Adipose tissue (tissue), 3 donors: ENCODE results near the gene ZNF710. TPM values are rescaled to one million over a fixed set of nuclear protein-coding genes. Genes with fewer than 3 reads are reported as not detected.
"Not testable (repeated sequence)": the region's sequence is repeated elsewhere in the genome, so short reads cannot be mapped to it uniquely, and the experiment has no call there.

Experiments
- H3K27ac ChIP-seq: one replicate; pipeline ENCODE4 v1.5.1; 2013; ENCODE audit warnings: low read depth, low read length
- WGBS, 3 donors: extraction: QIAGEN DNeasy Blood & Tissue Kit; methylation state at CpG; one replicate each; pipeline ENCODE4 v1.1.7; 2013; 5-methylcytosine and 5-hydroxymethylcytosine counted together
- polyA plus RNA-seq, 3 donors: library from polyadenylated mRNA; stranded (reverse); fragments of 200-250 nt; gene quantifications; one replicate each; pipeline ENCODE4 v1.2.3, GENCODE V29; 2013
- donor health status: healthy with polysubstance abuse.
- donor health status: Bipolar disorder and iron deficiency.
- donor health status: healthy.

The ZNF710 gene
- polyA plus RNA-seq, 3 donors = 4.5 to 75.8 (median 4.9) TPM

DNA sequence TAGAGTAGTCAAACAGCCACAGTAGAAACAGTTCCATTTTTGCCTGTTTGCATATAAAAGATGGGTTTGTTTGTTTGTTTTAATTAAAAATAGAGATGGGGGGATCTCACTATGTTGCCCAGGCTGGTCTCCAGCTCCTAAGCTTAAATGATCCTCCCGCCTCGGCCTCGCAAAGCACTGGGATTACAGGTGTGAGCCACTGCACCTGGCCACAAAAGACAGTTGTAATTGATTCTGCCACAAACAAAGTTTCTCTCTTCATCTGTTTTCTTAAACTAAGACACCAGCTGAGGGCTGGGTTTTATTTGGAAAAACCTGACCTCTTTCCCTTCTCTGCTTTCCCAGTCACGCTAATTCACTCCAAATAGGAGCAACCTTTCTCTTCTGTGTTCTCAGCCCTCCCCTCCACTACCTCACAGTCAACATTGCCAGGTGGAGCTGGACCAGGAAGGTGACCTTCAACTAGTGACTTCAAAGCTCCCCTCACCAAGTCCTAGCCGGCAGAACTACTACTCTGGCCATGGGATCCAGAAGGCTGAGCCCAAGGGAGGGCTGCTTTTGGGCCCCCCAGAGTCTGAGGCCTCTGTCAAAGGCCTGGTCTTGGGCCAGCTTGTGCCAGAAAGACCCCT, 102.7 kb downstream of the ZNF710 start:
- WGBS, 3 donors = 51 to 97% (median 91%) methylated on average over 5 of the region's 5 CpGs
- no peak overlapping the region for H3K27ac ChIP-seq

DNA sequence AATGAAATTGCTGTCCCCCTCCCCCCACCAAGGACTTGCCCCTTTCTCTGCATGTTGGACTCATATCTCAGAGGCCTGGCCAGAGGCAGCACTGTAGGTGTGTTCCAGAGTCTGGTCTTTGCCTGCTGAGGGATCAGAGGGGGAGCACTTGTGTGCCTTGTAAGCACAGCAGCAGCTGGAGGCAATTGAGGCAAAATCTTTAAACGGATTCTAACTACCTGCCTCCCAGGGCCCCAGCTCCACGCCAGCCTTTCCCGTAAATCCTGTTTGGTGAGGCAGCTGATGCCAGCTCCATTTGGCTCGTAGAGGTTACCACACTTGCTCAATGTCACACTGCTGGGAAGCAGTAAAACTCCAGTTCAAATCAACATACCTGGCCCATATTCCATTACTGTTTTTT, 103.4 kb downstream of the ZNF710 start:
- H3K27ac ChIP-seq = no peak overlapping the region
- whole genome bisulfite sequencing, 3 donors = 25 to 85% (median 64%) methylated on average over 4 of the region's 4 CpGs

DNA sequence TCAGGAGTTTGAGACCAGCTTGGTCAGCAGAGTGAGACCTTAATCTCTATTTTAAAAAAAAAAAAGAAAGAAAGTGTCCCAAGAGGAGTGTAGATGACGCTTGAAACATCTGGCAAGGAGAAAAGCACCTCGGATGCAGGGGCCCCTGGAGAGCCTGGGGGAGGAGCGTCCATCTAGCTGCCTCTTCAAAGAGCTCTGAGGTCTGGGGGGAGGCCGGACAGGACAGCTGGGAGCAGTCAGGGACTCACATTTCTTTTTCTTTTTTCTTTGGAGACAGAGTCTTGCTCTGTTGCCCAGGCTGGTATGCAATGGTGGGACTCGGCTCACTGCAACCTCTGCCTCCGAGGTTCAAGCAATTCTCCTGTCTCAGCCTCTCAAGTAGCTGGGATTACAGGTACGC, 104.4 kb downstream of the ZNF710 start:
- WGBS, 3 donors = 79 to 85% (median 83%) methylated on average over 6 to 7 of the region's 7 CpGs
- no peak overlapping the region for H3K27ac ChIP-seq

DNA sequence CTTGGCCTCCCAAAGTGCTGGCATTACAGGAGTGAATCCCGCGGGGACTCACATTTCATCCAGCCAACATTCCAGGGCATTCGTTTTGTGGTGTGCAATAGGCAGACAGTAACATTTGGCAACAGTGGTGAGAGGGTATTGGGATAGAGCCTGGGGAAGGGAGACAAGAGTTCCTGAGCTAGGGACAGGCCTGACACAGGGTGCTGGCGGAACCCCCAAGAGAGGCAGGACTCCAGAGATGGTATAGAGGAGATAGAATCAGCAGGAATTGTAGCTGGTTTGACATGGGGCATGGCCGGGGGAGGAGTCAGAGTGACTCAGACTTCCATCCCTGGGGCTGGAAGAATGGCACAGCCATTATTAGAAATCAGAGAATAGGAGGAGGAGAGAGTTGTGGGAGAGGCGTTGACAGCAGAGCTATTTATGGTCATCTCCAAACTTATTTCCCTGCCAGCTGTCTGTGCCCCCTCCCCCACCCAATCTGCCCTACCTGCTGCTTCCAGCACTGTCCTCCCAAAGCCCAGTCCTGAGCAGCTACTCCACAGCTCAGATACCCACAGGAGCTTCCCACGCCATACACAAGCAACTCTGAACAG, 105.5 kb downstream of the ZNF710 start:
- H3K27ac ChIP-seq = no peak overlapping the region
- WGBS, 3 donors = 70 to 72% (median 71%) methylated on average over 7 of the region's 7 CpGs

DNA sequence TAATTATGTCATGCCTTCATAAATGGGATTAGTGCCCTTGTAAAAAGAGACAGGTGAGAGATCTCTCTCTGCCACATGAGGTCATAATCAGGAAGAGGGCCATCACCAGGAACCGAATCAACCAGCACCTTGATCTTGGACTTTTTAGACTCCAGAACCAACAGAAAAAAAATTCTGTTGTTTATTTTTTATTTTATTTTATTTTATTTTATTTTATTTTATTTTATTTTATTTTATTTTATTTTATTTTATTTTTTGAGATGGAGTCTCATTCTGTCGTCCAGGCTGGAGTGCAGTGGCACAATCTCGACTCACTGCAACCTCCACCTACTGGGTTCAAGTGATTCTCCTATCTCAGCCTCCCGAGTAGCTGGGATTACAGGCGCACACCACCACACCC, 106.9 kb downstream of the ZNF710 start:
- H3K27ac ChIP-seq = not testable (repeated sequence)
- WGBS, 3 donors = 89 to 95% (median 93%) methylated on average over 5 of the region's 5 CpGs

DNA sequence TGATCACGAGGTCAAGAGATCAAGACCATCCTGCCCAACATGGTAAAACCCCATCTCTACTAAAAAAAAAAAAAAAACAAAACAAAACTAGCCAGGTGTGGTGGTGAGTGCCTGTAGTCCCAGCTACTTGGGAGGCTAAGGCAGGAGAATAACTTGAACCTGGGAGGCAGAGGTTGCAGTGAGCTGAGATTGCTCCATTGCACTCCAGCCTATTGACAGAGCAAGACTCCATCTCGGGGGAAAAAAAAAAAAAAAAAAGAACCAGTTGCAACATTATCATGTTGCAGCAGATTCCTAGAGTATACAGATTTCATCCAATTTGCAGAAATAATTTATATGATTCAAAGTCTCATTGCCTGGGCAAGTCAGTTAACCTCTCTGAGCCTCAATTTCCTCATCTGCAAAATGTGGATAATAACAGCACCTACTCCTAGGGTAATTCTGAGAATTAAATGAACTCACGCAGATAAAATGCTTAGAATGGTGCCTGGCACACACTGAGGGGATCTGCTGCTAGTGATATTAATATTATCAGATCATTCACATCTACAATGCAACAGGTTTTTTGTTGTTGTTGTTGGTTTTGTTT, 108.1 kb downstream of the ZNF710 start:
- not testable (repeated sequence) for H3K27ac ChIP-seq
- WGBS, 3 donors = 49 to 69% (median 59%) methylated on average over 3 of the region's 3 CpGs

DNA sequence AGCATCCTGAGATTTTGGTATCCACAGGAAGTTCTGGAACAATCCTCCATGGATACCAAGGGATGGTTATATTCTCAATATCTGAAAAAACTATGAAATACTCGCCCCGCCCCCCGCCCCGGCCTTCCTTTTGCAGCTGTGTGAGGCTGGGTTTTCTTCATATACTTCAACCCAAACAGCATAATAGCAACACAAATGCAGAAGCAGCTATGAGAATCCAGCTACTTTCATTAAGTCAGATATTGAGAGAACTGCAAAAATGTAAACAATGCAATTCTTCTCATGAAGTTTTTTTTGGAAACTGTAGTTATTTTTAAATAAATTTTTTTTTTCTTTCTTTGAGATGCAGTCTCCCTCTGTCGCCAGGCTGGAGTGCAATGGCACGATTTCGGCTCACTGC, 112.0 kb downstream of the ZNF710 start:
- no peak overlapping the region for H3K27ac ChIP-seq
- WGBS, 3 donors = 65 to 83% (median 73%) methylated on average over 7 of the region's 7 CpGs

DNA sequence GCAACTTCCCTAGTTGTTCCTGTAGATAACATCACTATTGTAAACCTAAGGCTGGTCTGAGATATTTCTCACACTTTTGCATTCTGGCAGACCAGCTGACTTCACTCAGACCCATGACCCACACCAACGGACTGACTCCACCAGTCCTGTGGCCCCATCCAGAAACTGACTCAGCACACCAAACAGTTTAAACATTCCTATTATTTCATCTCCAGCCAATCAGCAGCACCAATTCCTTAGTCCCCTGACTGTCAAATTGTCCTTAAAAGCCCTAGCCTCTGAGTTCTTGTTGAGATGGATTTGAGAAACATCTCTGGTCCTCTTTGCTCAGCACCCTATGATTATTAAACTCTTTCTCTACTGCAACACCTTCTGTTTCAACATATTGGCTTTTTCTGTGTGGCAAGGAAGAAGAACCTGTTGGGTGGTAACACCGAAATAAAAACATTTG, 113.4 kb downstream of the ZNF710 start:
- 50 to 73% (median 51%) methylated on average over 2 of the region's 2 CpGs for WGBS, 3 donors
- H3K27ac ChIP-seq = no peak overlapping the region

DNA sequence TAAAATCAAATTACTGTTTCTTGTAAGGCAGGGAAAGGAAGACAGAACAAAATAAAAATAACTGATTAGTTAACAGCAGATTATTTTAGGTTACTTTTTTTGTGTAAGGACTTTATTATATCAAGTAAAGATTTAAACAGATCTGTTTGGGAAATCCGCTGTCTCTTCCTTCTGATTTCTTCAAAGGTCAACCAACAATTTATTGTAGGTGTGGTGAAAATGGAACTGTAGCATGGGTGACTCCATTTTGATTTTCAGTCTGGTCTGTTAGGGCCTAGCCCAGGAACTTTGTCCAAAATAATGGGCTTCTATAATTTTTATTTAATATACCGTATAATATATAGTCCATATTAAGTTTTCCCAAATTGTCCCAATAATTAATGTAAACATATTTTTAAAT, 114.7 kb downstream of the ZNF710 start:
- WGBS, 3 donors = 94 to 99% (median 97%) methylated on average over 2 of the region's 2 CpGs
- H3K27ac ChIP-seq = no peak overlapping the region

DNA sequence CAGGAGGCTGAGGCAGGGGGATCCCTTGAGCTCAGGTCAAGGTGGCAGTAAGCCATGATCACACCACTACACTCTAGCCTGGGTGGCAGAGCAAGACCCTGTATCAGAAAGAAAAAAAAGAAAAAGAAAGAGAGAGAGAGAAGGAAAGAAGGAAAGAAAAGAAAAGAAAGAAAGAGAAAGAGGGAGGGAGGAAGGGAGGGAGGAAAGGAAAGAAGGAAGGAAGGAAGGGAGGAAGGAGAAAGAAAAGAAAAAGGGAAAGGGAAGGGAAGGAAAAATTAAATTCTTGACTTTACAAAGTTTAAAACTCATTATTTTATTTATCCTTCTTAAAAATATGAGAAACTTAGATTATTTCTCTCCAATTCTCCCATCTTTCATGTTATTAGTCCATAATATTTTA, 118.2 kb downstream of the ZNF710 start:
- H3K27ac ChIP-seq = no peak overlapping the region

DNA sequence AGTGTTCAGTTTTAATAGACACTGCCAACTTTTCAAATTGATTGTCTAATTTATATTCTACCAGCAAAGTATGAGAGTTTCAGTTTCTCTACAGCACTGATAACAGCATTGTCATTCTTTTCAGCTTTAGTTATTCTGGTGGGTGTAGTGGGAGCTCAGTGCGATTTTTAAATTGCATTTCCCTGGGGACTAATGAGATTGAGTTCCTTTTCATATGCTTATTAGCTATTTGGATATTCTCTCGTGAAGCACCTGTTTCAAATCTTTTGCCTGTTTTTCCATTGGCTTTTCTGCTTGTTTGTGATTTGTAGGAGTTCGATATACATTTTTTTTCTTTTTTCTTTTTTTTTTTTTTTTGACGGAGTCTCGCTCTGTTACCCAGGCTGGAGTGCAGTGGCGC, 120.0 kb downstream of the ZNF710 start:
- WGBS, 3 donors = 79 to 92% (median 83%) methylated on average over 4 to 6 of the region's 6 CpGs
- H3K27ac ChIP-seq = no peak overlapping the region

DNA sequence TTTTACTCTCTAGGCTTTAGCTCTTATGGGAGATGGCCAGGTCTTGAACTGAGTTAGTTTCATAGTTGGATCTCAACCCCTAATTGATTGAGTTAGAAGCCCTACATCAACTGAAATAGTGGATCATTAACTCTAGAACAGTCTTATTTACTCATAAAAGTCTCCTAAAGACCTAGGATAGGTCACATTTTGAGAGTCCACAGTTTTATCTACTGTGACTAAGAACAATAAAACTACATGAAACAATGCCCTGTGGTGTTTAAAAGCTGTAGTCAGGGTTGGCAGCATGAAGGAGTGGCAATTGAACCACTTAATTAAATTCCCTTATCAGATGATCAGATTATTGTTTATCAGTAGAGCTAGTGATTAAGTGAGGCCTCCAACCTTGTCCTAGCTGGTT, 123.4 kb downstream of the ZNF710 start:
- no peak overlapping the region for H3K27ac ChIP-seq

DNA sequence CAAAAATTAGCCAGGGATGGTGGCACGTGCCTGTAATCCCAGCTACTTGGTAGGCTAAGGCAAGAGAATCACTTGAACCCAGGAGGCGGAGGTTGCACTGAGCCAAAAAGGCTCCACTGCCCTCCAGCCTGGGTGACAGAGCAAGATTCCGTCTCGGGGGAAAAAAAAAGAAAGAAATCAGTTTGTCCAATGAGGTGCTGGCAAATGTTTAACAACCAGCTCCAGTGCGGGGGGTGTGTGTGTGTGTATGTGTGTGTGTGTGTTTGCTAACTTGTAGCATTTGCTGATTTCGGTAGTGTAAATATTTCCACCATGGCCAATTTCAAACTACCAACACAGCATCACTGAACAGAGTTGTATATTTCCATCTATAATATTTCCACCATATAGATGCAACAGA, 124.9 kb downstream of the ZNF710 start:
- 40 to 85% (median 83%) methylated on average over 6 of the region's 6 CpGs for WGBS, 3 donors
- H3K27ac ChIP-seq = no peak overlapping the region

DNA sequence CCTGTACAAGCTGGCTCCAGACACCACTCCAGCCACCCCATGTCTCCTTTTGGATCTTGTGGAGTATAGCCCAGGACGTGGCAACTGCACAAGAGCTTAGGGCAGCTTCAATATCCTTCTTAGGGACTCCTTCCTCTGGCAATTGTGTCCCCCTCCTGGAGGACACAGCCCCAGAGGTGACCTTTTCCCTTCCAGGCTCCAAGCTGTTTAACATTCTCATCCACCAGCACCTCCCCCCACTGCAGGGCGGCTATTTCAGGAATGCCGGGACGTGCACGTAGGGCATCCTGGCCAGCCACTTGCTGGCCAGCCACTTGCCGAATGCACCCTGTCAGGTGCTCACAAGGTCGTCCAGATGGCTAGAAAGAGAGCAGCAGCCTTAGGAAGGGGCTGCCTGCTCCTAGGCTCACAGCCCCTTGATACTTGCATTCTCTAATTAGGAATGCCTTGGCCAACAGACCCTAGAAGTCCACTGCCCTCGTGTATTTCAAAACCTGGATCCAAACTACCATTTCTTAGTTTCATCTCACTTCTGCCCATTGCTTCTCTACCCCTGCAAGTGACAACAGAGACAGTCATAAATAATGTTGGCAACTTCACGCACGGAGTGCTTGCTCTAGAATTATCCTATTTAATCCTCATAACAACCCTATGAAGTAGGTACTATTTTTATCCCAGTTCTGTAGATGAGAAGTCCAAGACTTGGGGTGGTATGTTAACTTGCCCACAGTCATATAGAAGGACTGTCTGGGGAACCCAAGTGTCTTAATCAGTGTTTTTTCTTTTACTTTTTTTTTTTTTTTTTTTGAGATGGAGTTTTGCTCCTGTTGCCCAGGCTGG, 125.7 kb downstream of the ZNF710 start:
- WGBS, 3 donors = 23 to 37% (median 36%) methylated on average over 10 of the region's 10 CpGs
- no peak overlapping the region for H3K27ac ChIP-seq

DNA sequence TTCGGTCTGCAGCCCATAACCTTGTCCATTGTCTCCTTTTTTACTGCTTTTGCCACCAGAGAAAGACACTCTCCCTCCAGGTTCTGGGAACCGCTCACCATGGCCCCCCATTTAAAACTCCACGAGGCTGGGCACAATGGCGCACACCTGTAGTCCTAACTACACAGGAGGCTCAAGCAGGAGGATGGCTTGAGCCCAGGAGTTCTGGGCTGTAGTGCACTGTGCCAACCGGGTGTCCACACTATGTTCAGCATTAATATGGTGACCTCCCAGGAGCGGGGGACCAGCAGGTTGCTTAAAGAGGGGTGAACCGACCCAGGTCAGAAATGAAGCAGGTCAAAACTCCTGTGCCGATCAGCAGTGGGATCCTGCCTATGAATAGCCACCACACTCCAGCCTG, 129.2 kb downstream of the ZNF710 start:
- no peak overlapping the region for H3K27ac ChIP-seq
- 93 to 95% (median 94%) methylated on average over 8 of the region's 8 CpGs for WGBS, 3 donors

Other genes with a start within 250 kb of the ZNF710 start
- gene MESP2, start 225.0 kb upstream of the ZNF710 start, polyA plus RNA-seq = 1 to 10 TPM in 1 of 3 donors, under 1 TPM in 2; 0.21 to 1.5 (median 0.39) TPM
- gene ANPEP, start 186.5 kb upstream of the ZNF710 start, polyA plus RNA-seq = 100 to 1,000 TPM in 1 of 3 donors, 10 to 100 TPM in 2; 20.1 to 527 (median 47.6) TPM
- 10 to 100 TPM; 14.2 to 34.0 (median 29.2) TPM for gene AP3S2, start 107.3 kb upstream of the ZNF710 start, polyA plus RNA-seq
- gene ARPIN, start 88.4 kb upstream of the ZNF710 start, polyA plus RNA-seq = 10 to 100 TPM in 2 of 3 donors, 1 to 10 TPM in 1; 9.0 to 24.0 (median 18.8) TPM
- 100 to 1,000 TPM in 1 of 3 donors, 10 to 100 TPM in 2; 26.3 to 144 (median 91.9) TPM for gene IDH2, start 101.1 kb downstream of the ZNF710 start, polyA plus RNA-seq
- gene SEMA4B, start 200.0 kb downstream of the ZNF710 start, polyA plus RNA-seq = 10 to 100 TPM in 2 of 3 donors, 1 to 10 TPM in 1; 4.7 to 39.1 (median 23.3) TPM
- gene CIB1, start 232.6 kb downstream of the ZNF710 start, polyA plus RNA-seq = 100 to 1,000 TPM; 105 to 188 (median 112) TPM
- 1 to 10 TPM; 2.6 to 3.7 (median 2.8) TPM for gene GDPGP1, start 232.9 kb downstream of the ZNF710 start, polyA plus RNA-seq
- under 1 TPM in 1 of 3 donors, not detected in 2; 0.08 TPM for gene TTLL13, start 248.2 kb downstream of the ZNF710 start, polyA plus RNA-seq